ENCODE results near the gene MELK. TPM values are rescaled to one million over a fixed set of nuclear protein-coding genes. Genes with fewer than 3 reads are reported as not detected.
"Not testable (repeated sequence)": the region's sequence is repeated elsewhere in the genome, so short reads cannot be mapped to it uniquely, and the experiment has no call there.

MELK gene
- total RNA-seq, 1 donor from 2014 or later, result 59.2 TPM

DNA sequence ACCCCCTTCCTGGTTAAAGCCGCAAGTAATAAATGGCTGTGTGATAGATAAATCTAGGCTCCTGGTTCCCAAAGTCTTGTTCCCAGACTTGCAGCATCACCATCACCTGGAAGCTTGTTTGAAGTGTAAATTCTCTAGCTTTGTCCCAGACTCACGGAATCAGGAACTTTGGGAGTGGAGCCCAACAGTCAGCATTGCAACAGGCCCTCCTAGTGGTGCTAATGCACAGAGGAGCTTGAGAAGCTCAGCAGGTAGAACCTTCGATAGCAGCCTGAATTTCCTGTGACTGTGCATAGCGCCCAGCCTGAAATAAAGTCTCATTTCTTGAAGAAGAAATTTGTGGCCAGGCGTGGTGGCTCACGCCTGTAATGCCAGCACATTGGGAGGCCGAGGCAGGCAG, 30.3 kb upstream of the MELK start:
- Mint-ChIP-seq H3K4me1 (no peaks in the 10 kb centered on the region), H3K27me3 (ENCODE audit: low read depth) (no peaks in the 10 kb centered on the region), H3K36me3 (ENCODE audit: low read depth) (no peaks in the 10 kb centered on the region), H3K27ac (ENCODE audit: unreplicated experiment) (no peak overlapping the region), H3K9me3 (no peaks in the 10 kb centered on the region), H3K4me3 (no peak overlapping the region)
- TF ChIP-seq, protein P1, sequence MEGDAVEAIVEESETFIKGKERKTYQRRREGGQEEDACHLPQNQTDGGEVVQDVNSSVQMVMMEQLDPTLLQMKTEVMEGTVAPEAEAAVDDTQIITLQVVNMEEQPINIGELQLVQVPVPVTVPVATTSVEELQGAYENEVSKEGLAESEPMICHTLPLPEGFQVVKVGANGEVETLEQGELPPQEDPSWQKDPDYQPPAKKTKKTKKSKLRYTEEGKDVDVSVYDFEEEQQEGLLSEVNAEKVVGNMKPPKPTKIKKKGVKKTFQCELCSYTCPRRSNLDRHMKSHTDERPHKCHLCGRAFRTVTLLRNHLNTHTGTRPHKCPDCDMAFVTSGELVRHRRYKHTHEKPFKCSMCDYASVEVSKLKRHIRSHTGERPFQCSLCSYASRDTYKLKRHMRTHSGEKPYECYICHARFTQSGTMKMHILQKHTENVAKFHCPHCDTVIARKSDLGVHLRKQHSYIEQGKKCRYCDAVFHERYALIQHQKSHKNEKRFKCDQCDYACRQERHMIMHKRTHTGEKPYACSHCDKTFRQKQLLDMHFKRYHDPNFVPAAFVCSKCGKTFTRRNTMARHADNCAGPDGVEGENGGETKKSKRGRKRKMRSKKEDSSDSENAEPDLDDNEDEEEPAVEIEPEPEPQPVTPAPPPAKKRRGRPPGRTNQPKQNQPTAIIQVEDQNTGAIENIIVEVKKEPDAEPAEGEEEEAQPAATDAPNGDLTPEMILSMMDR (conservative IDR thresholded peaks at IDR 0.05), result no peak
- no peak for DNase-seq (ENCODE audit: low read depth, low spot score)

DNA sequence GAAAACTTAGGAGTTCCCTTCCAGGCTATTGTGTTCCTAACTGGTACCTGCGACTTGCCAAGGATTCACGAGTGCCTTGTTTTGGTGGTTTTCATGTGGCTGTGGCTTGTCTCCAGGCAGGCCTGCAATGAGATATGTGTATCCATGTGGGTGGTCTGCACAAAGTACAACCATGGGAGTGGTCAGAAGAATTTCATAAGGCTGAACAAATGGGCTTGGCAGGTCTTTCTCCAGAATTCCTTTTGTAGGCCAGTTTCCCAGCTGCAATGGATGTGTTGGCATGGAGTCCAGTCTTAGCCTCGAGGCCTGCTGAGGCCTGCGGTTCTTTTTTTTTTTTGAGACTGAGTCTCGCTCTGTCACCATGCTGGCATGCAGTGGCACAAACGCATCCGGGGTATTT, 28.8 kb upstream of the MELK start:
- H3K27ac Mint-ChIP-seq (ENCODE audit: unreplicated experiment), result peak overlapping the region; percentile 63
- H3K4me3 Mint-ChIP-seq, result no peak overlapping the region
- no peak for DNase-seq (ENCODE audit: low read depth, low spot score)
- no peaks in the 10 kb centered on the region for H3K36me3 Mint-ChIP-seq (ENCODE audit: low read depth)
- no peaks in the 10 kb centered on the region for H3K4me1 Mint-ChIP-seq
- H3K9me3 Mint-ChIP-seq, result no peaks in the 10 kb centered on the region
- no peaks in the 10 kb centered on the region for H3K27me3 Mint-ChIP-seq (ENCODE audit: low read depth)
- TF ChIP-seq, protein P1 (conservative IDR thresholded peaks at IDR 0.05), result no peak

DNA sequence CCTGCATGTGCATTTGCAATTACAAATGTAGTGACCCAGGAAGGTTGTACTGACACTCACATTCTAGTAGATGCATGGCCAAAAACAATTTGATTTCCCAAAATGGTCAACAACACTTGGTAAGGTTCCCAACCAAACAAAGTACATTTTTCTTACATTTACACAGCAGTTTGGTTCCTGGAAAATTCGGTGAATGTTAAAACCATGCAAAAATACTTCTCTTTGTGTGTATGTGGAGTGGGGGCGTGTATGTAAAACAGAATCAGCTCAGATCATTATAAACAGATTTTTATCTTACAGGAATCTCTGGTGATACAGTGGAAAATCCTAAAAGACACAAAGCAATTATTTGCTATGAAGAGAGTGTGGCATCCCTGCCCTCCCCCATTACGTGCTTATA, 25.1 kb upstream of the MELK start:
- Mint-ChIP-seq H3K27me3 (ENCODE audit: low read depth) (peaks cover 2% of the 10 kb centered on the region), H3K4me3 (no peak overlapping the region), H3K4me1 (no peaks in the 10 kb centered on the region), H3K36me3 (ENCODE audit: low read depth) (no peaks in the 10 kb centered on the region), H3K9me3 (no peaks in the 10 kb centered on the region), H3K27ac (ENCODE audit: unreplicated experiment) (no peak overlapping the region)
- DNase-seq (ENCODE audit: low read depth, low spot score), result no peak
- TF ChIP-seq, protein P1 (conservative IDR thresholded peaks at IDR 0.05), result no peak

DNA sequence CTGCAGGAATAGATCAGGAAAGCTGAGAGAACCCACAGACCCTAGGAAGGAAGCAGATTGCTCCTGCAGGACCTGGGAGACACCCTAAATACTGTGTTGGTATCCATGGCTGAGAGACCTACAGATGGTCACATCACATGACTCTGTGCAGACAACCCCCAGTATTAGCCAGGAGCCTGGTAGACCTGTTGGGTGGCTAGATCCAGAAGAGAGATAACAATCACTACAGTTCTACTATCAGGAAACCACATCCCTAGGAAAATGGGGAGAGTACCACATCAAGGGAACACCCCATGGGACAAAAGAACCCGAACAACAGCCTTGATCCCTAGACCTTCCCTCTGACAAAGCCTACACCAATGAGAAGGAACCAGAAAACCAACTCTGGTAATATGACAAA, 24.2 kb upstream of the MELK start:
- H3K9me3 Mint-ChIP-seq, result no peaks in the 10 kb centered on the region
- peaks cover 2% of the 10 kb centered on the region for H3K27me3 Mint-ChIP-seq (ENCODE audit: low read depth)
- H3K4me1 Mint-ChIP-seq, result no peaks in the 10 kb centered on the region
- no peak for DNase-seq (ENCODE audit: low read depth, low spot score)
- no peak overlapping the region for H3K27ac Mint-ChIP-seq (ENCODE audit: unreplicated experiment)
- H3K4me3 Mint-ChIP-seq, result no peak overlapping the region
- TF ChIP-seq, protein P1 (conservative IDR thresholded peaks at IDR 0.05), result no peak
- no peaks in the 10 kb centered on the region for H3K36me3 Mint-ChIP-seq (ENCODE audit: low read depth)

DNA sequence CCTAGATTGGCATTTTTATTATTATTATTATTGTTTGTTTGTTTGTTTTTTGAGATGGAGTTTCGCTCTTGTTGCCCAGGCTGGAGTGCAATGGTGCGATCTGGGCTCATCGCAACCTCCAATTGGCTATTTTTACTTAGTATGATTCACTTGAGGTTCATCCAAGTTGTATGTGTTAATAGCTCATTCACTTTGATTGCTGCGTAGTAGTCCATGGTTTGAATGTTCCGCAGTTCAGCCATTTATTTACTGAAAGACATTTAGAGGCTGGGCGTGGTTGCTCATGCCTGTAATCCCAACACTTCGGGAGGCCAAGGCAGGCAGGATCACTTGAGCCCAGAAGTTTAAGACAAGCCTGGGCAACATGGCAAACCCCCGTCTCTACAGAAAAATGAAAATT, 22.6 kb upstream of the MELK start:
- no peaks in the 10 kb centered on the region for H3K9me3 Mint-ChIP-seq
- H3K4me3 Mint-ChIP-seq, result no peak overlapping the region
- TF ChIP-seq, protein P1 (conservative IDR thresholded peaks at IDR 0.05), result no peak

DNA sequence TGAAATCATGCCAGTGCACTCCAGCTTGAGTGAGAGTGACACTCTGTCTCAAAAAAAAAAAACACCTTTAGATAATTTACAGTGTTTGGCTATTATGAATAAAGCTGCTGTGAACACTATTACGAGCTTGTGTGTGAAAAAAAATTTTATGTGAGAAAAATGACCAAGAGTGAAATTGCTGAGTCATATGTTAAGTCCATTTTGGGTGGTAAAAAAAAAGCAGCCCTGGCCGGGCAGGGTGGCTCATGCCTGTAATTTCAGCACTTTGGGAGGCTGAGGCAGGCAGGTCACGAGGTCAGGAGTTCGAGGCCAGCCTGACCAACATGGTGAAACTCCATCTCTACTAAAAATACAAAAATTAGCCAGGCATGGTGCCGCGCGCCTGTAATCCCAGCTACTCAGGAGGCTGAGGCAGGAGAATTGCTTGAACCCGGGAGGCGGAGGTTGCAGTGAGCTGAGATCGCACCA, 22.0 kb upstream of the MELK start:
- not testable (repeated sequence) for H3K4me1 Mint-ChIP-seq; H3K27ac Mint-ChIP-seq (ENCODE audit: unreplicated experiment); H3K4me3 Mint-ChIP-seq; DNase-seq (ENCODE audit: low read depth, low spot score); H3K27me3 Mint-ChIP-seq (ENCODE audit: low read depth); H3K9me3 Mint-ChIP-seq; H3K36me3 Mint-ChIP-seq (ENCODE audit: low read depth)

More for the DNA sequence above, 22.6 kb upstream of the MELK start:
- Mint-ChIP-seq H3K27ac (ENCODE audit: unreplicated experiment) (no peak overlapping the region), H3K27me3 (ENCODE audit: low read depth) (peaks cover 2% of the 10 kb centered on the region), H3K36me3 (ENCODE audit: low read depth) (no peaks in the 10 kb centered on the region), H3K4me1 (no peaks in the 10 kb centered on the region)
- no peak for DNase-seq (ENCODE audit: low read depth, low spot score)
